Heart left ventricle (tissue), 16 donors: ENCODE results near the gene ST3GAL2. TPM values are rescaled to one million over a fixed set of nuclear protein-coding genes. Genes with fewer than 3 reads are reported as not detected.

ENCODE experiments used
- ATAC-seq, 4 donors: fragments of 200-7000 bp; cut with Tn5 transposase; one replicate each; pipeline ENCODE4 v1.9.1; 2020 to 2022; ENCODE audit warnings: moderate library complexity in 4 of 4, mild to moderate bottlenecking in 3 of 4, moderate number of reproducible peaks in 1 of 4
- DNase-seq, 5 donors: peaks; one replicate each; pipeline ENCODE4 v3.0.0-alpha.2; 2020
- H3K27ac ChIP-seq, 12 donors: fragments of 200-600 bp; sonication (generic) in 4 of 12; one replicate each; pipeline versions ENCODE4 v1.5.0 to v1.8.0; 2016 to 2022; ENCODE audit warnings: mild to moderate bottlenecking in 2 of 12
- H3K27me3 ChIP-seq, 9 donors: fragments of 200-600 bp; sonication (generic) in 2 of 9; one replicate each; pipeline versions ENCODE4 v1.5.1 to v1.8.0; 2016 to 2022; ENCODE audit warnings: mild to moderate bottlenecking in 3 of 9
- H3K36me3 ChIP-seq, 9 donors: fragments of 200-600 bp; sonication (generic) in 2 of 9; one replicate each; pipeline versions ENCODE4 v1.5.0 to v1.8.0; 2018 to 2022; ENCODE audit warnings: mild to moderate bottlenecking in 2 of 9
- H3K4me1 ChIP-seq, 12 donors: fragments of 200-600 bp; sonication (generic) in 4 of 12; one replicate each; pipeline versions ENCODE4 v1.5.0 to v1.8.0; 2016 to 2022; ENCODE audit warnings: mild to moderate bottlenecking in 3 of 12
- H3K4me3 ChIP-seq, 12 donors: fragments of 200-600 bp; sonication (generic) in 4 of 12; one replicate each; pipeline versions ENCODE4 v1.5.0 to v1.8.0; 2017 to 2022; ENCODE audit warnings: mild to moderate bottlenecking in 9 of 12, moderate library complexity in 4 of 12
- H3K9me3 ChIP-seq, 12 donors: fragments of 200-600 bp; sonication (generic) in 4 of 12; one replicate each; pipeline versions ENCODE4 v1.5.0 to v1.8.0; 2016 to 2022; ENCODE audit warnings: mild to moderate bottlenecking in 1 of 12
- CTCF ChIP-seq, 12 donors: fragments of 200-600 bp; sonication (generic) in 4 of 12; IDR thresholded peaks; one replicate each; pipeline versions ENCODE4 v1.5.0 to v1.8.0; 2018 to 2022; ENCODE audit warnings: antibody characterized with exemption in 12 of 12, mild to moderate bottlenecking in 5 of 12
- POLR2A ChIP-seq, 2 donors: fragments of 450-650 bp; IDR thresholded peaks; one replicate each; pipeline ENCODE4 v1.6.1; 2017; ENCODE audit warnings: antibody characterized with exemption in 2 of 2, mild to moderate bottlenecking in 2 of 2, moderate library complexity in 2 of 2
- WGBS, 4 donors: extraction: QIAGEN DNeasy Blood & Tissue Kit in 2 of 4; methylation state at CpG; one replicate each; pipeline versions ENCODE4 v1.1.5 to v1.1.7; 2013 to 2018; 5-methylcytosine and 5-hydroxymethylcytosine counted together
- intact Hi-C, 10 donors: fragments of 100-400 bp; cut with DNase I; formaldehyde crosslinking; loops; one replicate each; pipeline versions ENCODE4 v1.11.1 to v1.14.2; 2022
- polyA plus RNA-seq, 2 donors: library from polyadenylated mRNA; stranded (reverse); fragments of 200-250 nt; gene quantifications; one replicate each; pipeline ENCODE4 v1.2.3, GENCODE V29; 2013
- total RNA-seq, 9 donors: library from RNA; depleted of rRNA in 2 of 9; stranded (reverse); fragments of >200 nt in 2 of 9; fragmentation: NEBNext Ultra II Directional in 3 of 9; extraction: Animal tissue kit (Norgen Biotek cat#: 25700) in 3 of 9; gene quantifications; one replicate each; pipeline versions ENCODE4 v1.1.0 to v1.2.4, GENCODE V29; 2016 to 2023
- donor health status: ischemic (EF 13 %, LVEDD 7.1; RV severe dilation, severe dysfunction).
- donor health status: healthy with polysubstance abuse.
- donor health status: DM: no; HTN: yes; CAD: no.
- donor health status: DM: no; HTN: no; CAD: no.
- donor health status: ischemic (EF 25% LVEDD 6.9; RV normal size, moderate dysfunction).
- donor health status: ischemic (EF 25% LVEDD 5.7; RV mildly dilated, moderate dysfunction).
- donor health status: healthy.
- donor health status: DM: yes; HTN: yes; CAD: no.
- donor health status: ischemic (EF 35%, LVEDD 5.7; RV mildly dilated, moderate dysfunction).
- donor health status: nonischemic (EF 11% LVEDD 7.7; RV severe dilation, severe dysfunction).
- donor health status: DM: yes; HTN: yes; CAD: no.
- donor health status: PGD.
- donor health status: ischemic (EF 29% LVEDD 5.4; RV normal size, mild dysfunction).
- donor health status: nonischemic (EF 23%, LVEDD 6.1; RV moderate dilation, normal function).

ST3GAL2 gene
- total and polyA plus RNA-seq, 11 donors = 8.4 to 44.6 (median 20.1) TPM

DNA sequence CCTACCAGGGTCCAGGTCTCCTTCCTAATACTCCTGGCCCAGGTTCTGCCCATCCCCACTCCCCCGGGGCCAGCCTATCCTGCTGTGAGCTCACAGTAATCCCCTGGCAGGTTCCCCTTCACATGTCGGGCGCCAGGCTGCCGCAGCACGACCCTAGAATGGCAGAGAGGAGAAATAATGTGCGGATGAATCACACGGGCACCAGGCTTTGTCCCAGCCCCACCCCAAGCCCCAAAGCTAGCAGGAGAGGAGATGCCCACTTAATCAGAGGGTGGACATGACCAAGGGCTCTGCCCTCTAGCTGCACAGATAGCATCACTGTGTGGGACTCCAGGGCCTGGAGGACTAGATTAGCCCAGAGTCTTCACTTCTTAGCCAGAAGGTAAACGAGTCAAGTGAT lies 39.5 kb downstream of the ST3GAL2 start:
- H3K4me1 ChIP-seq = peaks cover 0 to 22% (median 6%) of the 10 kb centered on the region in 12 donors
- no peaks in the 10 kb centered on the region for H3K27me3 ChIP-seq
- ATAC-seq = no peak
- TF ChIP-seq POLR2A (IDR thresholded peaks at IDR 0.05) (no peak), CTCF (IDR thresholded peaks at IDR 0.05) (no peak)
- no peak for DNase-seq
- no peak overlapping the region for H3K27ac ChIP-seq
- H3K36me3 ChIP-seq = peaks cover 0 to 50% (median 29%) of the 10 kb centered on the region in 9 donors
- no peaks in the 10 kb centered on the region for H3K9me3 ChIP-seq
- intact Hi-C loops = loop anchor here in 7 of 10 donors (5.0 to 10.0 kb wide), 6 partner anchors 38 to 78 kb away; partner anchors contain the start of genes ST3GAL2 (in 2 of the 7) and FCSK (in 1 of the 7)
- H3K4me3 ChIP-seq = no peak overlapping the region
- WGBS, 4 donors = 84 to 97% (median 88%) methylated on average over 4 to 8 of the region's 8 CpGs

- TF ChIP-seq POLR2A (IDR thresholded peaks at IDR 0.05) = no peak
- TF ChIP-seq CTCF (IDR thresholded peaks at IDR 0.05) = no peak
- WGBS, 4 donors = 92 to 94% (median 93%) methylated on average over 26 to 30 of the region's 30 CpGs
- Histone ChIP-seq H3K27ac (no peak overlapping the region), H3K36me3 (peaks cover 0 to 60% (median 35%) of the 10 kb centered on the region in 9 donors), H3K9me3 (no peaks in the 10 kb centered on the region), H3K4me3 (no peak overlapping the region), H3K27me3 (no peaks in the 10 kb centered on the region), H3K4me1 (peaks cover 0 to 18% (median 3%) of the 10 kb centered on the region in 12 donors)
- ATAC-seq (no peak), DNase-seq (no peak)
- intact Hi-C loops = loop anchor here in 7 of 10 donors (5.0 to 10.0 kb wide), 6 partner anchors 39 to 79 kb away; partner anchors contain the start of genes ST3GAL2 (in 2 of the 7) and FCSK (in 1 of the 7)
Measured at GRCh38 chr16:70398177-70398743, 40.6 kb downstream of the ST3GAL2 start.

DNA sequence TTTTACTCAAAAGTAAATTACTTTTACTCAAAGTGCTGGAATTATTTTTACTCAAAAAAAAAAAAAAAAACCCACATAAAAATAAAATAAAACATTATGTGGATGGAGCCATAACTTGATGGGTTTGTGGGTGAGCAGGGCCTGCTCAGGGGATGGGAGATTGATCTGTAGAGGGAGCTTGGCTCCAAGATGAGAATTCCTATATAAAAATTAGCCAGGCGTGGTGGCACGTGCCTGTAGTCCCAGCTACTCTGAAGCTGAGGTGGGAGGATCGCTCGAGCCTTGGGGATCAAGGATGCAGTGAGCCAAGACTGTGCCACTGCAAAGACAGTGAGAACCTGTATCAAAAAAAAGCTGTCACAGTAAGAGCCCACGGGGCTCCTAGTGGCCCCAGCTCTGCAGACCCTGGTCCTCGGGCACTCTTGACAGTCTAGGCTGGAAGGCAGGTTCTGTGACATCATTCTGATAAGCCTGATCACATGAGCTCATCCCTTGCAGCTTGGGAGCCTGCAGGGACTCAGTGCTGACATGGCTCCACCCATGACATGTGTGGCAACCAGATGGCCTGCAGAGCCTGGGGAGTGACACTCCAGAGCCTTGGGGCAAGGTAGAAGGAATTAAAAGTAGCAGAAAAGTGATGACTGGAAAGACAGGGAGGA lies 42.5 kb downstream of the ST3GAL2 start:
- intact Hi-C loops = loop anchor here in 7 of 10 donors (5.0 to 10.0 kb wide), 6 partner anchors 41 to 81 kb away; partner anchors contain the start of genes ST3GAL2 (in 2 of the 7) and FCSK (in 1 of the 7)

More for the DNA sequence above, 42.5 kb downstream of the ST3GAL2 start:
- Histone ChIP-seq H3K27me3 (no peaks in the 10 kb centered on the region), H3K4me3 (no peak overlapping the region), H3K9me3 (no peaks in the 10 kb centered on the region), H3K27ac (peak overlapping the region in 1 of 12 donors; percentile 14), H3K36me3 (peaks cover 0 to 68% (median 35%) of the 10 kb centered on the region in 9 donors), H3K4me1 (peaks cover 0 to 29% (median 9%) of the 10 kb centered on the region in 12 donors)
- TF ChIP-seq POLR2A (IDR thresholded peaks at IDR 0.05) (no peak), CTCF (IDR thresholded peaks at IDR 0.05) (no peak)
- WGBS, 4 donors = 55 to 72% (median 62%) methylated on average over 4 to 6 of the region's 6 CpGs
- ATAC-seq (peak; percentile 53 to 66 (median 60)), DNase-seq (no peak)
